Pancreas (tissue), 10 donors: Measurements from ENCODE around the gene CSF1R. TPM values are rescaled to one million over a fixed set of nuclear protein-coding genes. Genes with fewer than 3 reads are reported as not detected.

ENCODE experiments used
- ATAC-seq, 4 donors: fragments of 200-7000 bp; cut with Tn5 transposase; one replicate each; pipeline versions ENCODE4 v1.8.0 to v1.9.1; 2020; ENCODE audit warnings: mild to moderate bottlenecking in 4 of 4, moderate library complexity in 4 of 4
- DNase-seq, 6 donors: peaks; one replicate each; pipeline ENCODE4 v3.0.0-alpha.2; 2020
- FAIRE-seq: peaks from 2 replicates; lab custom pipeline; 2012; peaks lifted over from hg19 to GRCh38; lab: Jason Lieb, UNC
- H3K27ac ChIP-seq, 4 donors: fragments of 200-600 bp; sonication (generic); 1 replicate in 3 of 4; 2 replicates in 1 of 4; pipeline versions ENCODE4 v1.5.0 to v1.8.0; 2020
- H3K27me3 ChIP-seq, 4 donors: fragments of 200-600 bp; one replicate each; pipeline ENCODE4 v1.8.0; 2021
- H3K36me3 ChIP-seq, 3 donors: fragments of 200-600 bp; sonication (generic) in 1 of 3; one replicate each; pipeline versions ENCODE4 v1.5.0 to v1.8.0; 2020 to 2021
- H3K4me1 ChIP-seq, 3 donors: fragments of 200-600 bp; one replicate each; pipeline ENCODE4 v1.8.0; 2021
- H3K4me3 ChIP-seq, 4 donors: fragments of 200-600 bp; sonication (generic) in 2 of 4; one replicate each; pipeline versions ENCODE4 v1.5.0 to v1.8.0; 2020 to 2021
- H3K9me3 ChIP-seq, 4 donors: fragments of 200-600 bp; one replicate each; pipeline ENCODE4 v1.8.0; 2021
- WGBS, 2 donors: extraction: QIAGEN DNeasy Blood & Tissue Kit; methylation state at CpG; one replicate each; pipeline ENCODE4 v1.1.7; 2013; 5-methylcytosine and 5-hydroxymethylcytosine counted together
- intact Hi-C, 3 donors: fragments of 100-400 bp; cut with DNase I; formaldehyde crosslinking; loops; one replicate each; pipeline versions ENCODE4 v1.11.1 to v1.14.2; 2022
- polyA plus RNA-seq, 2 donors: library from polyadenylated mRNA; stranded (reverse); fragments of 200-250 nt; gene quantifications; one replicate each; pipeline ENCODE4 v1.2.3, GENCODE V29; 2013
- total RNA-seq, 6 donors: library from RNA; stranded (reverse); fragmentation: NEBNext Ultra II Directional in 4 of 6; extraction: Animal tissue kit (Norgen Biotek cat#: 25700) in 4 of 6; gene quantifications; one replicate each; pipeline versions ENCODE4 v1.2.1 to v1.2.4, GENCODE V29; 2021 to 2023
- TF ChIP-seq, protein P1 (sequence below), 4 donors: fragments of 200-600 bp; sonication (generic) in 3 of 4; IDR thresholded peaks; one replicate each; pipeline versions ENCODE4 v1.5.0 to v1.8.0; 2021; ENCODE audit warnings: antibody characterized with exemption in 4 of 4
- donor health status: healthy with polysubstance abuse.
- donor health status: DM: no; HTN: no; CAD: no; lungs with moderate emphysema.
- donor health status: DM: no; HTN: no; CAD: no.
- donor health status: control.
- donor health status: control.
- donor health status: Bipolar disorder and iron deficiency.
- donor health status: DM: yes; HTN: yes; CAD: no.
- donor health status: DM: no; HTN: no; CAD: no.
- donor health status: DM: no; HTN: no; CAD: no.
- donor health status: DM: yes; HTN: yes; CAD: no.

The CSF1R gene
- total and polyA plus RNA-seq, 8 donors, result 1.4 to 51.2 (median 4.1) TPM

DNA sequence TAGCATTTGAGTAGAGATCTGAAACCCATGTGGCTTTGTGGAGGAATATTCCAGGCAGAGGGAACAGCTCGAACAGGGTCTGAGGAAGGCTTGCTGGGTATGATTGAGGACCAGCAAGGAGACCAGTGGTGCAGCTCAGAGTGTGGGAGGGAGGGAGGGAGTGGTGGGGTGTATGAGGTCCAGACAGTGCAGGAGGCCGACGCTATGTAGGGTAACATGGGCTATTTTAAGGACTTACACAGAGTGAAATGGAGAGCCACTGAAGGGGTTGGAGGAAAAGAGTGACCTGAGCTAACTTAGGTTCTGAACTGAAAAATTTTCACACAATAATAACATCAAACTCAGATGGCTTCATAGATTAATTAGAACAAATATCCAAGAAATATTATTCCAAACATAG, 43.9 kb downstream of the CSF1R start:
- peaks cover 7 to 56% (median 22%) of the 10 kb centered on the region in 3 donors for H3K36me3 ChIP-seq

DNA sequence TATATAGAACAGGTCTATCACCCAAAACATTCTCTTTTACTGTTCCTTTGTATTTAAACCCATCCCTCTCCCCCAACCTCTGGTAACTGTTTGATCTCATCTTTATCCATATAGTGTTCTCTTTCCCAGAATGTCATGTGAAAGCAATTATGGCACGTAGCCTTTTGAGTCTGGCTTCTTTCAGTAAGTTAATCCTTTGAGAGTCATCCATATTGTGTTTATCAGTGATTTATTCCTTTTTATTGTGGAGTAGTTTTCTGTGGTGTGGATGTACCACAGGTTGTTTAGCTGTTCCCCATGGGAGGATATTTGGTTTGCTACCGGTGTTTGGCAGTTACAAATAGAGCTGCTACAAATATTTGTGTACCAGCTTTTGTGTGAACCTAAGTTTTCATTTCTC, 47.8 kb downstream of the CSF1R start:
- Histone ChIP-seq H3K27me3 (no peaks in the 10 kb centered on the region), H3K4me3 (no peak overlapping the region), H3K36me3 (peaks cover 5 to 61% (median 31%) of the 10 kb centered on the region in 3 donors), H3K27ac (no peak overlapping the region), H3K9me3 (no peaks in the 10 kb centered on the region), H3K4me1 (no peaks in the 10 kb centered on the region)
- TF ChIP-seq, protein P1, sequence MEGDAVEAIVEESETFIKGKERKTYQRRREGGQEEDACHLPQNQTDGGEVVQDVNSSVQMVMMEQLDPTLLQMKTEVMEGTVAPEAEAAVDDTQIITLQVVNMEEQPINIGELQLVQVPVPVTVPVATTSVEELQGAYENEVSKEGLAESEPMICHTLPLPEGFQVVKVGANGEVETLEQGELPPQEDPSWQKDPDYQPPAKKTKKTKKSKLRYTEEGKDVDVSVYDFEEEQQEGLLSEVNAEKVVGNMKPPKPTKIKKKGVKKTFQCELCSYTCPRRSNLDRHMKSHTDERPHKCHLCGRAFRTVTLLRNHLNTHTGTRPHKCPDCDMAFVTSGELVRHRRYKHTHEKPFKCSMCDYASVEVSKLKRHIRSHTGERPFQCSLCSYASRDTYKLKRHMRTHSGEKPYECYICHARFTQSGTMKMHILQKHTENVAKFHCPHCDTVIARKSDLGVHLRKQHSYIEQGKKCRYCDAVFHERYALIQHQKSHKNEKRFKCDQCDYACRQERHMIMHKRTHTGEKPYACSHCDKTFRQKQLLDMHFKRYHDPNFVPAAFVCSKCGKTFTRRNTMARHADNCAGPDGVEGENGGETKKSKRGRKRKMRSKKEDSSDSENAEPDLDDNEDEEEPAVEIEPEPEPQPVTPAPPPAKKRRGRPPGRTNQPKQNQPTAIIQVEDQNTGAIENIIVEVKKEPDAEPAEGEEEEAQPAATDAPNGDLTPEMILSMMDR (IDR thresholded peaks at IDR 0.05), result no peak
- 73 to 76% methylated on average over 2 of the region's 2 CpGs for WGBS, 2 donors
- no peak for FAIRE-seq
- ATAC-seq, result no peak
- no peak for DNase-seq
- intact Hi-C loops, result no loop called here

More for the DNA sequence above, 43.9 kb downstream of the CSF1R start:
- Histone ChIP-seq H3K27ac (no peak overlapping the region), H3K4me3 (no peak overlapping the region), H3K27me3 (no peaks in the 10 kb centered on the region), H3K9me3 (no peaks in the 10 kb centered on the region), H3K4me1 (no peaks in the 10 kb centered on the region)
- no peak for ATAC-seq
- FAIRE-seq, result no peak
- WGBS, 2 donors, result 90 to 98% methylated on average over 3 of the region's 3 CpGs
- no peak for DNase-seq
- TF ChIP-seq, protein P1 (IDR thresholded peaks at IDR 0.05), result no peak
- intact Hi-C loops, result no loop called here

DNA sequence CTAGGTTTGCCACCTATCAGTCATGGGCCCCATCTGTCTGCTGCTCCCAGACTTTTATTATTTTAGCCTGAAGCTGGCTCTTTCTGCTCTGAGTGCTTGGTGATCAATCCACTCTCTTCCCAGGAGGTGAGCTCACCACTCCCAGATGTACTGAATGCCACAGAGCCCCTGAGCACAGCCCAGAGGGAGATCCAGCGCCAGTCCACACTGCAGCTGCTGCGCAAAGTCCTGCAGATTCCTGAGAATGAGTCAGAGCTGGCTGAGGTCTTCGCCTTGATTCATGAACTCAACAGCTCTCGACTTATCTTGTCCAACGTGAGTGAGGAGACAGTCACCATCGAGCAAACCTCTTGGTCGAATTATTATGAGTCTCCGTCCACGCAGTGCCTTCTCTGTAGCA, 49.8 kb downstream of the CSF1R start:
- Histone ChIP-seq H3K9me3 (no peaks in the 10 kb centered on the region), H3K4me1 (no peaks in the 10 kb centered on the region), H3K27ac (no peak overlapping the region), H3K36me3 (peaks cover 5 to 61% (median 34%) of the 10 kb centered on the region in 3 donors), H3K4me3 (no peak overlapping the region), H3K27me3 (no peaks in the 10 kb centered on the region)
- intact Hi-C loops, result no loop called here
- 88 to 90% methylated on average over 9 of the region's 9 CpGs for WGBS, 2 donors
- DNase-seq (no peak), ATAC-seq (peak in 3 of 4 donors; percentile 27 to 41 (median 38)), FAIRE-seq (no peak)
- TF ChIP-seq, protein P1 (IDR thresholded peaks at IDR 0.05), result no peak

DNA sequence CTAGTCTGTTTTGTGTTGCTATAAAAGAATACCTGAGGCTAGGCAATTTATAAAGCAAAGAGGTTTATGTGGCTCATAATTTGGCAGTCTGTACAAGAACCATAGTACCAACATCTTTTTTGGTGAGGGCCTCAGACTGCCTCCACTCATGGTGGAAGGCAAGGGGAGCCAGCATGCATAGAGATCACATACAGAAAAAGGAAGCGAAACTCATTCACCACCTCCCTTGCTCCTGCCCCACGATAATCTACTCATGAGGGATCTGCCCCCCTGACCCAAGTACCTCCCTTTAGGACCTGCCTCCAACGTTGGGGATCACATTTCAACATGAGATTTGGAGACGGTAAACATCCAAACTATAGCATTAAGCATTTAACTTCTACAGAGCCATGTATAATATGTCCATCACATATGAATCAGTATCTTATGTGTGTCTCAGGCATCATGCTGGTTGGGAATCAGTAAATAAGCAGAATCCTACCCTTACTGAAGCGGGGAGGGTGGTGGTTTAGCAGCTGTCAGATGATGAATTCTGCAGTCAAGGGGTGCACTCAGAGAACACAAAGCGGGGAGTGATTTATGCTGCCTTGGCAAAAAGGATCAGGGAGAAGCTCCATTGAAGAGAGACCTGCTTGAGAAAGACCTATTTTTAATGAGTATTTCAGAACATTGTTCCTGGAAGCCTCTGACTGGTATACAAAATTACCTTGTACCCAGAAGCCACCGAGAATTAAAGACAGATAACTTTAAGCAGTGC, 51.0 kb downstream of the CSF1R start:
- no peaks in the 10 kb centered on the region for H3K27me3 ChIP-seq
- TF ChIP-seq, protein P1 (IDR thresholded peaks at IDR 0.05), result no peak
- no peaks in the 10 kb centered on the region for H3K9me3 ChIP-seq
- H3K4me1 ChIP-seq, result no peaks in the 10 kb centered on the region
- DNase-seq (no peak), FAIRE-seq (no peak), ATAC-seq (no peak)
- WGBS, 2 donors, result 80 to 81% methylated on average over 7 of the region's 7 CpGs
- H3K36me3 ChIP-seq, result peaks cover under 1 to 61% (median 25%) of the 10 kb centered on the region in 3 donors
- H3K4me3 ChIP-seq, result no peak overlapping the region
- H3K27ac ChIP-seq, result no peak overlapping the region
- intact Hi-C loops, result no loop called here

DNA sequence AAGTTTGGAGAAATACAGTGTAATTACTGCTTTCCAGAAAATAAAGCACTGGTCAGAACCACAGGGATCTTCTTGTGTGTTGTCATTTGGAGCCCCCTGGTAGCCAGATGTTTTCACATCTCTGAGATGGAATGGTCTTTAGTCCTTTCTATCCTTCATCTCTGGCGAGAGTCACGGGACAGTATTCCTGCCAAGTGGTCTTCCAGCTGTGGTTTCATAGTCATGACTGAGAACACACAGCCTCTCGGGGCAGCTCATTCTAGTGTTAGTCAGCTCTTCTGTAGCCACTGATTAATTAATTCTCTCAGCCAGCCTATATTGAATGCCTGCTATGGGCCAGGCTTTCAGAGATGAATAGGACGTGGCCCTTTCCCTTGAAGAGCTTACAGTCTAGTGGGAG, 51.7 kb downstream of the CSF1R start:
- no peak for DNase-seq
- no peaks in the 10 kb centered on the region for H3K4me1 ChIP-seq
- H3K4me3 ChIP-seq, result no peak overlapping the region
- no peak for FAIRE-seq
- TF ChIP-seq, protein P1 (IDR thresholded peaks at IDR 0.05), result no peak
- no peaks in the 10 kb centered on the region for H3K27me3 ChIP-seq
- WGBS, 2 donors, result 82 to 84% methylated on average over 4 of the region's 4 CpGs
- peaks cover 0 to 66% (median 26%) of the 10 kb centered on the region in 3 donors for H3K36me3 ChIP-seq
- intact Hi-C loops, result no loop called here
- no peak overlapping the region for H3K27ac ChIP-seq
- ATAC-seq, result peak in 1 of 4 donors; percentile 21
- no peaks in the 10 kb centered on the region for H3K9me3 ChIP-seq
